ENCODE data around the gene RBPJL. TPM values are rescaled to one million over a fixed set of nuclear protein-coding genes. Genes with fewer than 3 reads are reported as not detected.

RBPJL gene
- total RNA-seq, 1 donor from 2014 or later: not detected

Other genes starting within 250 kb of the RBPJL start
- gene KCNS1, start 205.7 kb upstream of the RBPJL start, total RNA-seq: not detected
- not detected for gene WFDC5, start 191.7 kb upstream of the RBPJL start, total RNA-seq
- gene WFDC12, start 182.4 kb upstream of the RBPJL start, total RNA-seq: not detected
- gene PI3, start 131.9 kb upstream of the RBPJL start, total RNA-seq: 1.5 TPM
- not detected for gene SEMG1, start 99.8 kb upstream of the RBPJL start, total RNA-seq
- gene SEMG2, start 85.5 kb upstream of the RBPJL start, total RNA-seq: not detected
- gene SLPI, start 52.3 kb upstream of the RBPJL start, total RNA-seq: 21.9 TPM
- gene MATN4, start 1.5 kb downstream of the RBPJL start, total RNA-seq: not detected
- 76.9 TPM for gene SDC4, start 41.6 kb downstream of the RBPJL start, total RNA-seq
- 22.6 TPM for gene SYS1, start 56.3 kb downstream of the RBPJL start, total RNA-seq
- 2.1 TPM for gene TP53TG5, start 71.5 kb downstream of the RBPJL start, total RNA-seq
- 339 TPM for gene DBNDD2, start 101.4 kb downstream of the RBPJL start, total RNA-seq
- gene PIGT, start 109.3 kb downstream of the RBPJL start, total RNA-seq: 115 TPM
- gene WFDC2, start 162.9 kb downstream of the RBPJL start, total RNA-seq: 1.4 TPM
- gene SPINT3, start 208.8 kb downstream of the RBPJL start, total RNA-seq: not detected
- not detected for gene WFDC6, start 232.6 kb downstream of the RBPJL start, total RNA-seq
- gene EPPIN, start 240.6 kb downstream of the RBPJL start, total RNA-seq: not detected